ENCODE results near the gene OR13J1. TPM values are rescaled to one million over a fixed set of nuclear protein-coding genes. Genes with fewer than 3 reads are reported as not detected.

OR13J1 gene
- total and polyA plus RNA-seq, 2 experiments from 2014 or later = 0.15 TPM; not detected in 1

DNA sequence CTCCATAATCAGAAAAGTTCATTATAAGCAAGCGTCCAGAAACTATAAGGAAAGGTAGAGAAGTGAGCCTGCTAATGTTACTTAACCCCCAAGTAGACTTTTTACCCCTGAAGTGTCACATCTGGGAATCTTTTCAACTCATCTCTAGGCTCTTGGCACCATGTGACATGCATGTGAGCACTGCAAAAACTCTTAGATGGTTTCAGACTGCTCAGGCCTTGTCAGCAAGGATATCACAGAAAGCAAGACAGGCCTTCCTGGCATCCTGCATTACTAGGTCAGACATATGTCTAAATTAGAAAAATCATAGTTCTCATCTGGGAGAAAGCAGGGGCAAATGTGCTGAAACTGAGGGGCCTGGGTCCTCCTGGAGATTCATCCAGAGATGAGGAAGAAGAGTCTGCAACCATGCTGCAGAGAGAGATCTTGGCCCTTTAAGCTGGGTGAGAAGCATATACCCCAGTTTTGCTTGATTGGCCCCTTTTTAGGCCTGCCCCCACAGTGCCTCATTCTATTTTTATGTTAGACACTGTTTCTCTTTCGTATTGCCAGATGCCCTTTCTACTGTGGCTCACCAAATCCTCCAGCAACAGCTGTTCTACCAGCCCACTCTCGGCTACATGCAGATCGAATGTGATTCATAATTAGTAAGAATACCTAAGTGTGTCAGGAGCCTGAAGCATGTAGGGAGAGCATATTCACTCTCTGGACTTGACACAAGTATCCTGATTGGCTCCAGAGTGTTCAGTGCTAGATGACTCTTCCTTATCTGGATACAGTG lies 22.2 kb downstream of the OR13J1 start:
- no peak overlapping the region for H2AFZ ChIP-seq
- DNase-seq (ENCODE audit: low spot score) (no peak), ATAC-seq (no peak)
- no peaks in the 10 kb centered on the region; the same call in 1 of the 2 replicates for H3F3A ChIP-seq (replicated peaks; ENCODE audit: low read depth)
- Mint-ChIP-seq H3K4me1 (peaks cover 28% of the 10 kb centered on the region), H3K36me3 (ENCODE audit: low read depth) (peaks cover 3% of the 10 kb centered on the region; the same call in 2 of the 3 replicates), H3K4me3 (no peak overlapping the region), H3K9me3 (no peaks in the 10 kb centered on the region), H3K27me3 (ENCODE audit: insufficient read depth, low read depth, poor library complexity) (peaks cover 10% of the 10 kb centered on the region), H3K27ac (no peak overlapping the region)
- H3K27ac ChIP-seq (ENCODE audit: low read depth) = no peak overlapping the region
- no peaks in the 10 kb centered on the region for H3K79me2 ChIP-seq (replicated peaks; ENCODE audit: insufficient read depth)
- H3K27me3 ChIP-seq (ENCODE audit: insufficient read depth) = peaks cover 10% of the 10 kb centered on the region; the same call in 1 of the 2 replicates
- peaks cover 31% of the 10 kb centered on the region for H3K4me1 ChIP-seq (ENCODE audit: insufficient read depth)
- H3K36me3 ChIP-seq (ENCODE audit: insufficient read depth) = no peaks in the 10 kb centered on the region
- no peak overlapping the region for H3K4me2 ChIP-seq
- H3K4me3 ChIP-seq = no peak overlapping the region
- no peaks in the 10 kb centered on the region for H3K9me2 ChIP-seq (ENCODE audit: insufficient read depth)
- TF ChIP-seq JUNB (IDR thresholded peaks at IDR 0.05; ENCODE audit: unreplicated experiment) (no peak), ZNF114 (CRISPR knock-in tag; IDR thresholded peaks at IDR 0.05) (no peak), CREB1 (CRISPR knock-in tag; IDR thresholded peaks at IDR 0.05; ENCODE audit: low read depth) (no peak), NANOG (IDR thresholded peaks at IDR 0.05; ENCODE audit: borderline replicate concordance) (no peak), POLR2AphosphoS5 (IDR thresholded peaks at IDR 0.05; ENCODE audit: low read depth) (no peak), ZNF462 (CRISPR knock-in tag; IDR thresholded peaks at IDR 0.05) (no peak), STAT1 (IDR thresholded peaks at IDR 0.05; ENCODE audit: unreplicated experiment) (no peak), EZH2 (IDR thresholded peaks at IDR 0.05; ENCODE audit: low read depth, unreplicated experiment) (no peak), EZH2phosphoT487 (IDR thresholded peaks at IDR 0.05; ENCODE audit: unreplicated experiment) (no peak)
- TF ChIP-seq, protein P1, sequence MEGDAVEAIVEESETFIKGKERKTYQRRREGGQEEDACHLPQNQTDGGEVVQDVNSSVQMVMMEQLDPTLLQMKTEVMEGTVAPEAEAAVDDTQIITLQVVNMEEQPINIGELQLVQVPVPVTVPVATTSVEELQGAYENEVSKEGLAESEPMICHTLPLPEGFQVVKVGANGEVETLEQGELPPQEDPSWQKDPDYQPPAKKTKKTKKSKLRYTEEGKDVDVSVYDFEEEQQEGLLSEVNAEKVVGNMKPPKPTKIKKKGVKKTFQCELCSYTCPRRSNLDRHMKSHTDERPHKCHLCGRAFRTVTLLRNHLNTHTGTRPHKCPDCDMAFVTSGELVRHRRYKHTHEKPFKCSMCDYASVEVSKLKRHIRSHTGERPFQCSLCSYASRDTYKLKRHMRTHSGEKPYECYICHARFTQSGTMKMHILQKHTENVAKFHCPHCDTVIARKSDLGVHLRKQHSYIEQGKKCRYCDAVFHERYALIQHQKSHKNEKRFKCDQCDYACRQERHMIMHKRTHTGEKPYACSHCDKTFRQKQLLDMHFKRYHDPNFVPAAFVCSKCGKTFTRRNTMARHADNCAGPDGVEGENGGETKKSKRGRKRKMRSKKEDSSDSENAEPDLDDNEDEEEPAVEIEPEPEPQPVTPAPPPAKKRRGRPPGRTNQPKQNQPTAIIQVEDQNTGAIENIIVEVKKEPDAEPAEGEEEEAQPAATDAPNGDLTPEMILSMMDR (conservative IDR thresholded peaks at IDR 0.05; ENCODE audit: low read depth in 2 of 2) = no peak
- TF ChIP-seq, protein P2, sequence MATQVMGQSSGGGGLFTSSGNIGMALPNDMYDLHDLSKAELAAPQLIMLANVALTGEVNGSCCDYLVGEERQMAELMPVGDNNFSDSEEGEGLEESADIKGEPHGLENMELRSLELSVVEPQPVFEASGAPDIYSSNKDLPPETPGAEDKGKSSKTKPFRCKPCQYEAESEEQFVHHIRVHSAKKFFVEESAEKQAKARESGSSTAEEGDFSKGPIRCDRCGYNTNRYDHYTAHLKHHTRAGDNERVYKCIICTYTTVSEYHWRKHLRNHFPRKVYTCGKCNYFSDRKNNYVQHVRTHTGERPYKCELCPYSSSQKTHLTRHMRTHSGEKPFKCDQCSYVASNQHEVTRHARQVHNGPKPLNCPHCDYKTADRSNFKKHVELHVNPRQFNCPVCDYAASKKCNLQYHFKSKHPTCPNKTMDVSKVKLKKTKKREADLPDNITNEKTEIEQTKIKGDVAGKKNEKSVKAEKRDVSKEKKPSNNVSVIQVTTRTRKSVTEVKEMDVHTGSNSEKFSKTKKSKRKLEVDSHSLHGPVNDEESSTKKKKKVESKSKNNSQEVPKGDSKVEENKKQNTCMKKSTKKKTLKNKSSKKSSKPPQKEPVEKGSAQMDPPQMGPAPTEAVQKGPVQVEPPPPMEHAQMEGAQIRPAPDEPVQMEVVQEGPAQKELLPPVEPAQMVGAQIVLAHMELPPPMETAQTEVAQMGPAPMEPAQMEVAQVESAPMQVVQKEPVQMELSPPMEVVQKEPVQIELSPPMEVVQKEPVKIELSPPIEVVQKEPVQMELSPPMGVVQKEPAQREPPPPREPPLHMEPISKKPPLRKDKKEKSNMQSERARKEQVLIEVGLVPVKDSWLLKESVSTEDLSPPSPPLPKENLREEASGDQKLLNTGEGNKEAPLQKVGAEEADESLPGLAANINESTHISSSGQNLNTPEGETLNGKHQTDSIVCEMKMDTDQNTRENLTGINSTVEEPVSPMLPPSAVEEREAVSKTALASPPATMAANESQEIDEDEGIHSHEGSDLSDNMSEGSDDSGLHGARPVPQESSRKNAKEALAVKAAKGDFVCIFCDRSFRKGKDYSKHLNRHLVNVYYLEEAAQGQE (IDR thresholded peaks at IDR 0.05; ENCODE audit: unreplicated experiment) = no peak
- H4K20me1 ChIP-seq (replicated peaks; ENCODE audit: insufficient read depth) = no peaks in the 10 kb centered on the region

All from GM23338 (cell line).